Right atrium auricular region (tissue), 2 donors: Measurements from ENCODE around the gene PRPF8. TPM values are rescaled to one million over a fixed set of nuclear protein-coding genes. Genes with fewer than 3 reads are reported as not detected.

Experiments used
- DNase-seq: peaks from one replicate; pipeline ENCODE4 v3.0.0-alpha.2; 2019; ENCODE audit warnings: low spot score
- H3K27ac ChIP-seq, 2 donors: fragments of 200-600 bp; sonication (generic); 1 replicate in 1 of 2; 2 replicates in 1 of 2; pipeline ENCODE4 v1.5.1; 2016 to 2019
- H3K27me3 ChIP-seq, 2 donors: fragments of 200-600 bp; sonication (generic); one replicate each; pipeline versions ENCODE4 v1.5.1 to v1.6.0; 2017 to 2019
- H3K36me3 ChIP-seq: fragments of 200-600 bp; sonication (generic); one replicate; pipeline ENCODE4 v1.5.1; 2016
- H3K4me1 ChIP-seq, 2 donors: fragments of 200-600 bp; sonication (generic); one replicate each; pipeline versions ENCODE4 v1.5.1 to v1.6.0; 2017 to 2019
- H3K4me3 ChIP-seq, 2 donors: fragments of 200-600 bp; sonication (generic); 1 replicate in 1 of 2; 2 replicates in 1 of 2; pipeline ENCODE4 v1.5.1; 2017 to 2019; ENCODE audit warnings: mild to moderate bottlenecking in 1 of 2, moderate library complexity in 1 of 2
- H3K9me3 ChIP-seq, 2 donors: fragments of 200-600 bp; sonication (generic); one replicate each; pipeline ENCODE4 v1.5.1; 2019
- total RNA-seq, 2 donors: library from RNA; depleted of rRNA; stranded (reverse); fragments of >200 nt; gene quantifications; one replicate each; pipeline ENCODE4 v1.1.0, GENCODE V29; 2016
- TF ChIP-seq, protein P1 (sequence below), 2 donors: fragments of 200-600 bp; sonication (generic); IDR thresholded peaks; one replicate each; pipeline ENCODE4 v1.5.1; 2019; ENCODE audit warnings: antibody characterized with exemption in 2 of 2

The PRPF8 gene
- total RNA-seq, 2 donors from 2014 or later = 90.1 to 144 TPM

DNA sequence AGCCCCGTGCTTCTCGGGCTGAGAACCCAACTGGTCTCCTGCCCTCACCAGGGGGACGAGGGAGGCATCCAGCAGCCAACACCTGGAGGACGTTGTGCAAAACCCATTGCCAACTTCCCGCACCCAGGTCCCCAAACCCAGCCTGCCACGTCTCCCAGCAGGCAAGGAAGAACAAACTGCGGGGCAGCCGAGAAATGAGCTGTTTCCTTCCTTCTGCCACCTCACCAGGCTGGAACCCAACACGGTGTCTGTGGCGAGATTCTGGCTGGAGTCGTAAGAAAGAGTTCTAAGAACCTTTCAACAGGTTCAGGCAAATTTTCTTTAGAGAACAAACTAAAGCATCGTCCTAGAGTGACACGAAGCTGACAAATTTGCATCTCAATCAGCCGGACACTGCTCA is 59.6 kb downstream of the PRPF8 start:
- DNase-seq = no peak
- H3K9me3 ChIP-seq = no peaks in the 10 kb centered on the region
- TF ChIP-seq, protein P1, sequence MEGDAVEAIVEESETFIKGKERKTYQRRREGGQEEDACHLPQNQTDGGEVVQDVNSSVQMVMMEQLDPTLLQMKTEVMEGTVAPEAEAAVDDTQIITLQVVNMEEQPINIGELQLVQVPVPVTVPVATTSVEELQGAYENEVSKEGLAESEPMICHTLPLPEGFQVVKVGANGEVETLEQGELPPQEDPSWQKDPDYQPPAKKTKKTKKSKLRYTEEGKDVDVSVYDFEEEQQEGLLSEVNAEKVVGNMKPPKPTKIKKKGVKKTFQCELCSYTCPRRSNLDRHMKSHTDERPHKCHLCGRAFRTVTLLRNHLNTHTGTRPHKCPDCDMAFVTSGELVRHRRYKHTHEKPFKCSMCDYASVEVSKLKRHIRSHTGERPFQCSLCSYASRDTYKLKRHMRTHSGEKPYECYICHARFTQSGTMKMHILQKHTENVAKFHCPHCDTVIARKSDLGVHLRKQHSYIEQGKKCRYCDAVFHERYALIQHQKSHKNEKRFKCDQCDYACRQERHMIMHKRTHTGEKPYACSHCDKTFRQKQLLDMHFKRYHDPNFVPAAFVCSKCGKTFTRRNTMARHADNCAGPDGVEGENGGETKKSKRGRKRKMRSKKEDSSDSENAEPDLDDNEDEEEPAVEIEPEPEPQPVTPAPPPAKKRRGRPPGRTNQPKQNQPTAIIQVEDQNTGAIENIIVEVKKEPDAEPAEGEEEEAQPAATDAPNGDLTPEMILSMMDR (IDR thresholded peaks at IDR 0.05) = no peak
- peaks cover 0 to 18% of the 10 kb centered on the region in 2 donors for H3K4me1 ChIP-seq
- H3K36me3 ChIP-seq = no peaks in the 10 kb centered on the region
- H3K4me3 ChIP-seq = no peak overlapping the region
- H3K27me3 ChIP-seq = no peaks in the 10 kb centered on the region
- no peak overlapping the region for H3K27ac ChIP-seq

DNA sequence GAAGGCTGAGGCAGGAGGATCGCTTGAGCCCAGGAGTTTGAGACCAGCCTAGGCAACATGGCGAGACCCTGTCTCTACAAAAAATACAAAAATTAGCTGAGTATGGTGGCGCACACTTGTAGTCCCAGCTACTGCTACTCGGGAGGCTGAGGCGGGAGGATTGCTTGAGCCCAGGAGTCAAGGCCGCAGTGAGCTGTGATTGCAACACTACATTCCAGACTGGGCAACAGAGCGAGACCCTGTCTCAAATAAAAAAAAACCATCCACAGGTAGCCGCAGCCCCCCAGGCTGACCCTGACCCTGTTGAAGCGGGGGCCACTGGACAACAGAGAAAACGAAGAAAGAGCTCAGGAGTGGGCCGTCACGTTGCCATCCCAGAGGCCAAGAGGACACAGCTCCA is 60.0 kb downstream of the PRPF8 start:
- TF ChIP-seq, protein P1 (IDR thresholded peaks at IDR 0.05) = no peak
- no peak for DNase-seq
- Histone ChIP-seq H3K4me3 (no peak overlapping the region), H3K36me3 (no peaks in the 10 kb centered on the region), H3K27me3 (no peaks in the 10 kb centered on the region), H3K9me3 (no peaks in the 10 kb centered on the region), H3K27ac (no peak overlapping the region), H3K4me1 (peaks cover 0 to 14% of the 10 kb centered on the region in 2 donors)

DNA sequence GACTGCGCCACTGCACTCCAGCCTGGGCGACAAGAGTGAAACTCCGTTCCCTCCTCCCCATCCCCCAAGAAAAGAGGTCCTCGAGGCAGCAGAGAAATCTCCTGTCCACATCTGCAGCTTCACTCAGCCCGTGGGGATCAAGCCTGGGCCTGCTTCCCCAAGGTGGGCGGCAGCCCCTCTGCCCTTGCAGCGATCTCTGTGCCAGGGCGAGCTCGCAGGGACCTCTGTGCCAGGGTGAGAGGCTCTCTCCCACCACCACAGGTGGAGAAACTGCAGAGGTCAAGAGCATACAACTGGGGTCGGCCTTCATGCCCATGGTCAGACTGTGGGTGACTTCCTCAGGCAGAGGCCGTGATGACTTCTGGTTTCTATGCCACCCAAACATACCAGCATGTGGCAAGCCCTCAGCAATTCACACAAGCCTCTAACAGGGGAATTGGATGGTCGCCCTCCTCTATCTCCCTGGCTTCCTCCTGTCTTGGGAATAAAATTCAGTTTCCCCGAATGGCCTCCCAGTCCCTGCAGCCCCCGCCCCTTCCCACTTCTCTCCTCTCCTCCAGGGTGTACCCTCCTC is 61.5 kb downstream of the PRPF8 start:
- H3K36me3 ChIP-seq = no peaks in the 10 kb centered on the region
- H3K4me3 ChIP-seq = no peak overlapping the region
- no peaks in the 10 kb centered on the region for H3K9me3 ChIP-seq
- H3K27ac ChIP-seq = no peak overlapping the region
- H3K4me1 ChIP-seq = peaks cover 0 to 9% of the 10 kb centered on the region in 2 donors
- DNase-seq = no peak
- TF ChIP-seq, protein P1 (IDR thresholded peaks at IDR 0.05) = no peak
- no peaks in the 10 kb centered on the region for H3K27me3 ChIP-seq

DNA sequence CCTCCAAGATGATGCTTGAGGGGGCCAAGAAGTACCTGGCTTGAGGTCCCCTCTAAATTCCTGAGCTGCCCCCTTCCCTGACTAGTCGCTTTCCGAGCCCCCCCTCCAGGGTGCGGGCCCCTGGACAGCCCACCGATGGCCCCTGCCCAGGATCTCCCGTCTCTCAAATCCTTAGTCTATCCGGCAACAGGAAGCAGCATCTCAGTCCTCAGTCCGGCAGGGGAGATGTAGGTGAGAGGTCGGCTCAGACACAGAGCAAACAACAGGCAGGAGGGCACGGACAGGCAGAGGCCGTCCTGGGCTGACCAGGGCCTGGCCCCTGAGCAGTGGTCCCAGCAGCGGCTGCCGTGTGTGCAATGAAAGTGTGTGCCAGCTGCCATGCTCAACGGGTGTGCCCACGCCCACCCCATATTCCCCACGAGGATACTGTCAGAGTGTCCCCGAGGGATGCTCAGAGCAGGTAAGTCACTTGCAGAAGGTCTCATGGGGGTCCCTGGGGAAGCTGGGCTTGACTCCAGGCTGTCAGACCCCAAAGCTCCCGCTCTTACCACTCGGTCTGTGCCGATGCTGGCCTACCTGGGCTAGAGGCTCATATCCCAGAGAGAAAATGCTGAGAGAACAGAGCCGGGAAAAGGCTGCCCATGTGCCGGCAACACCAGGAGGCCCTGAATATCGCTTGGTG is 63.3 kb downstream of the PRPF8 start:
- no peaks in the 10 kb centered on the region for H3K9me3 ChIP-seq
- no peaks in the 10 kb centered on the region for H3K27me3 ChIP-seq
- TF ChIP-seq, protein P1 (IDR thresholded peaks at IDR 0.05) = no peak
- no peaks in the 10 kb centered on the region for H3K4me1 ChIP-seq
- no peak overlapping the region for H3K4me3 ChIP-seq
- H3K36me3 ChIP-seq = no peaks in the 10 kb centered on the region
- DNase-seq = no peak
- no peak overlapping the region for H3K27ac ChIP-seq

DNA sequence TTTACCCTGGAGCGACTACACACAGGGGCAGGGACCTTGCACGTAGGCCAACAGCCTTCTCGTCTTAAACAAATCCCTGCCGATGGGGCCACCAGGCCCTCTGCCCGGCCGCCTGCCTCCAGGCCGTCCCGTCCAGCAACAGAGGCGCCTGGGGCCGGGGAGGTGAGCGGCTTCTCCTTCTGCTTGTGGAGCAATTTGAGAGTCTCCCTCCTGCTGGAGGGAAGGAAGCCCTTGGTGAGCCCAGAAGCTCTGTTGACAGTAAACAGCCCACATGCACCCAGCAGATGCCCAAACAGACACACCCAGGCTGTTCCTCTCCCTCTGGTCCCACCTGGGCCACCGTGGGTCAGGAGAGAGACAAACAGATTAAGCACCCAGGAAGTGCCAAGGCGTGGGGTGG is 64.2 kb downstream of the PRPF8 start:
- no peak for DNase-seq
- H3K36me3 ChIP-seq = no peaks in the 10 kb centered on the region
- TF ChIP-seq, protein P1 (IDR thresholded peaks at IDR 0.05) = no peak

More for the DNA sequence above, 64.2 kb downstream of the PRPF8 start:
- H3K27ac ChIP-seq = no peak overlapping the region
- no peaks in the 10 kb centered on the region for H3K27me3 ChIP-seq
- H3K9me3 ChIP-seq = no peaks in the 10 kb centered on the region
- H3K4me1 ChIP-seq = no peaks in the 10 kb centered on the region
- H3K4me3 ChIP-seq = no peak overlapping the region
